Peyer's patch (tissue), 4 donors: ENCODE data around the gene DDAH2.

Experiments
- POLR2A ChIP-seq, 2 donors: fragments of 450-650 bp; IDR thresholded peaks; one replicate each; pipeline ENCODE4 v1.5.1; 2017; ENCODE audit warnings: antibody characterized with exemption in 2 of 2, mild to moderate bottlenecking in 2 of 2, moderate library complexity in 2 of 2
- TF ChIP-seq, protein P1 (sequence below), 6 experiments: fragments of 450-650 bp in 4 of 6; fragments of 200-600 bp in 2 of 6; sonication (generic) in 1 of 6; IDR thresholded peaks; one replicate each; pipeline ENCODE4 v1.5.1; 2017 to 2019; ENCODE audit warnings: antibody characterized with exemption in 6 of 6, mild to moderate bottlenecking in 3 of 6, moderate library complexity in 1 of 6

DNA sequence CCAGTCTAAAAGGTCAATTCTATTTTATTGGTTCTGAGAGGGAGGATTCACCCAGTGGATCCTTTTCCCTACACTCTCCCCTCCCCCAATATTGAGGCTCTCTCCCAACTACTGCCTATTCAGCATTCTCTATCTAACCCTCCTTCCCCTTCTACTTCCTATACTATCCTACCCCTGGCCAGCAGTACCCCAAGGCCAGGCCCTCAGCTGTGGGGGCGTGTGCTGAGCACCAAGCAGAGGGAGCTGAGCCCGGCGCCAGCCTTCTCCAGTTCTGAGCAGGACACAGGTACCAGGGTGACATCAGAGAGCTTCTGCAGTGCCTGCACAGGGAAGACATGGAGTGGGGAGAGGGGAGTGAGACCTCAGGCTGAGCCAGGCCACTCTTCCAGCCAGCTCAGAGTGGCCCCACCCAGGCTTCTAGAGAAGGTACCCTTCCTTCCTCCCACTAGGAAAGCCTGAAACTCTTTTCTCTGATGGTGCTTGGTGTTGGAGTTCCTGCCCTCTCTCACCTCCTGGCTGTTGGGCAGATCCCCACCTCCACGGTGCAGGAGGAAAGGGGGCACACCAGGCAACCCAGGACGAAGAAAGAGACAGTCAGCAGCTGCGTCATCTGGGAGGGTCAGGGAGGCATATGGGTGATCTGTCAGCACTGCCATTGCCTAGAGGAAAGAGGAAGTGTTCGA, 1.9 kb downstream of the DDAH2 start:
- TF ChIP-seq POLR2A (IDR thresholded peaks at IDR 0.05) = no peak
- TF ChIP-seq, protein P1, sequence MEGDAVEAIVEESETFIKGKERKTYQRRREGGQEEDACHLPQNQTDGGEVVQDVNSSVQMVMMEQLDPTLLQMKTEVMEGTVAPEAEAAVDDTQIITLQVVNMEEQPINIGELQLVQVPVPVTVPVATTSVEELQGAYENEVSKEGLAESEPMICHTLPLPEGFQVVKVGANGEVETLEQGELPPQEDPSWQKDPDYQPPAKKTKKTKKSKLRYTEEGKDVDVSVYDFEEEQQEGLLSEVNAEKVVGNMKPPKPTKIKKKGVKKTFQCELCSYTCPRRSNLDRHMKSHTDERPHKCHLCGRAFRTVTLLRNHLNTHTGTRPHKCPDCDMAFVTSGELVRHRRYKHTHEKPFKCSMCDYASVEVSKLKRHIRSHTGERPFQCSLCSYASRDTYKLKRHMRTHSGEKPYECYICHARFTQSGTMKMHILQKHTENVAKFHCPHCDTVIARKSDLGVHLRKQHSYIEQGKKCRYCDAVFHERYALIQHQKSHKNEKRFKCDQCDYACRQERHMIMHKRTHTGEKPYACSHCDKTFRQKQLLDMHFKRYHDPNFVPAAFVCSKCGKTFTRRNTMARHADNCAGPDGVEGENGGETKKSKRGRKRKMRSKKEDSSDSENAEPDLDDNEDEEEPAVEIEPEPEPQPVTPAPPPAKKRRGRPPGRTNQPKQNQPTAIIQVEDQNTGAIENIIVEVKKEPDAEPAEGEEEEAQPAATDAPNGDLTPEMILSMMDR (IDR thresholded peaks at IDR 0.05) = no peak
